ENCODE measurements around the gene ENTPD7.
"Not testable (repeated sequence)": the region's sequence is repeated elsewhere in the genome, so short reads cannot be mapped to it uniquely, and the experiment has no call there.

DNA sequence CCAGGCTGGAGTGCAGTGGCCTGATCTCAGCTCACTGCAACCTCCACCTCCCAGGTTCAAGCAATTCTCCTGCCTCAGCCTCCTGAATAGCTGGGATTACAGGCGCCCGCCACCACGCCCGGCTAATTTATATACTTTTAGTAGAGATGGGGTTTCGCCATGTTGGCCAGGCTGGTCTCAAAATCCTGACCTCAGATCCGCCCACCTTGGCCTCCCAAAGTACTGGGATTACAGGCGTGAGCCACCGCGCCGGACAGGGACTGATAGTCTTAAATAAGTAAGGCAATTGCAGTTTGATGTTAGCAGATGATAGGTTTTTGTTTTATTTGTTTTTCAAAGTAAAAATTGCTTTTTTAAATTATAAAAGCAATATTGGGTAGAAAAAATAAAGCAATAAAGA lies 74.8 kb downstream of the ENTPD7 start:
- TF ChIP-seq, protein P1, sequence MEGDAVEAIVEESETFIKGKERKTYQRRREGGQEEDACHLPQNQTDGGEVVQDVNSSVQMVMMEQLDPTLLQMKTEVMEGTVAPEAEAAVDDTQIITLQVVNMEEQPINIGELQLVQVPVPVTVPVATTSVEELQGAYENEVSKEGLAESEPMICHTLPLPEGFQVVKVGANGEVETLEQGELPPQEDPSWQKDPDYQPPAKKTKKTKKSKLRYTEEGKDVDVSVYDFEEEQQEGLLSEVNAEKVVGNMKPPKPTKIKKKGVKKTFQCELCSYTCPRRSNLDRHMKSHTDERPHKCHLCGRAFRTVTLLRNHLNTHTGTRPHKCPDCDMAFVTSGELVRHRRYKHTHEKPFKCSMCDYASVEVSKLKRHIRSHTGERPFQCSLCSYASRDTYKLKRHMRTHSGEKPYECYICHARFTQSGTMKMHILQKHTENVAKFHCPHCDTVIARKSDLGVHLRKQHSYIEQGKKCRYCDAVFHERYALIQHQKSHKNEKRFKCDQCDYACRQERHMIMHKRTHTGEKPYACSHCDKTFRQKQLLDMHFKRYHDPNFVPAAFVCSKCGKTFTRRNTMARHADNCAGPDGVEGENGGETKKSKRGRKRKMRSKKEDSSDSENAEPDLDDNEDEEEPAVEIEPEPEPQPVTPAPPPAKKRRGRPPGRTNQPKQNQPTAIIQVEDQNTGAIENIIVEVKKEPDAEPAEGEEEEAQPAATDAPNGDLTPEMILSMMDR (conservative IDR thresholded peaks at IDR 0.05), result not testable (repeated sequence)
- TF ChIP-seq ZFX (IDR thresholded peaks at IDR 0.05), result not testable (repeated sequence)

Measured in C4-2B (cell line).